ENCODE measurements around the gene TUNAR. TPM values are rescaled to one million over a fixed set of nuclear protein-coding genes. Genes with fewer than 3 reads are reported as not detected.
"Not testable (repeated sequence)": the region's sequence is repeated elsewhere in the genome, so short reads cannot be mapped to it uniquely, and the experiment has no call there.

The TUNAR gene
- total RNA-seq, 1 donor from 2014 or later: not detected

DNA sequence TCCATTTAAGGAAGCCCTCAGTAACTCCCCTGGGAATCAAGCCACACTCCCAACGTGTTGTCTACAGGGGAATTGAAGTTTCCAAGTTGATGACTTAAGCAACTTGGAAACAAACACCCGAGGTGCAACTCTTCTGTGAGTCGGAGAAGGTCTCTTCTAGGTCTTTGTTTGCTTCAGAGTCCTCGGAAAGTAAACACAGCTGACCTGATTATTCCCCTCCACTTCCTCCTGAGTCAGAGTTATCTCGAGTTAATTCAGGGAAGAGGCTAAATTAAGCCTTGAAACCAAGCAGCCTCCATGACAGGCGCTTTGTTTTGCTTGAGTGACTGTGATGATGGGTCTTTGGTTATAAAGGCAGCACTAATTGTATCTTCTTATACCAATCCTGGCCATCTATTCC, 41.8 kb downstream of the TUNAR start:
- peak; percentile 10 for DNase-seq (ENCODE audit: low spot score)

- DNase-seq (ENCODE audit: low spot score): no peak
Measured at GRCh38 chr14:95920769-95921438, 44.3 kb downstream of the TUNAR start.

DNA sequence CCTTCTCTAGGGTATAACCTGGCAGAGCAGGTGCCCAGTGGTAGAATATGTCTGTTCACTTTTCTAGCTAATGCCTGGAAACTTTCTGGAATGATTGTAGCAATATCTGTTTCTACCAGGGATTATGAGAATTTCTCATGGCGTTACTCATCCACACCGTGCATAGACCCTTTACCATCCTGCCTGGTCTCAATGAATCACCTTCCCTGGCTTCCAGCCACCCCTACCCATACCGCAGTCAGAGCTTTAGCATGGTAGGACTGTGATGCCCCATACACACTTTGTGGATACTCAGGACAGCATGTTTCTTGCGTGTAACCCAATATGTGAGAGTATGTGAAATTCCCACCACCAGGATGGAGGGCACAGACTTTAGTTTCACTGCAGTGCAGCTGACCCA, 45.4 kb downstream of the TUNAR start:
- DNase-seq (ENCODE audit: low spot score): no peak

DNA sequence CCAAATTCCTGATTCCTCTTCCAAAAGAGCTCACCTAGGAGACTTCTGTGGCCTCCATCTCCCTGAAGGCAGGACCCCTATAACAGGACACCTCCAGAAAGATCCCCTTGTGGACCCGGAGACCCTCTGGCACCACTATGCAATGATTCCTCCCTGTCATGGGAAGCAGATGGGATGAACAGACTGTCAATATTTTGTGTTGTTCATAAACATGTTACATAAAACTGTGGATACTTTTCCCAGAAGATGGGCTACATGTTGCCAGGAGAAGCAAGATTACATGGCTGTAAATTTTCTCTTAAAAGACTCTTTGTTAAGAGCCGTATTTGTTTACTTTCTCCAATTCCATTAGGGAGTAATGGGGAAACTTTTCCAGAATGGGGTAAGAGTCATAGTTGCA, 52.1 kb downstream of the TUNAR start:
- DNase-seq (ENCODE audit: low spot score): no peak

GRCh38 chr14:95931384-95931783, 54.8 kb downstream of the TUNAR start:
- DNase-seq (ENCODE audit: low spot score): no peak

- peak; percentile 25 for DNase-seq (ENCODE audit: low spot score)
Measured at GRCh38 chr14:95935228-95935822, 58.7 kb downstream of the TUNAR start.

GRCh38 chr14:95936041-95936440, 59.4 kb downstream of the TUNAR start:
- DNase-seq (ENCODE audit: low spot score): no peak

GRCh38 chr14:95939335-95939734, 62.7 kb downstream of the TUNAR start:
- no peak for DNase-seq (ENCODE audit: low spot score)

DNA sequence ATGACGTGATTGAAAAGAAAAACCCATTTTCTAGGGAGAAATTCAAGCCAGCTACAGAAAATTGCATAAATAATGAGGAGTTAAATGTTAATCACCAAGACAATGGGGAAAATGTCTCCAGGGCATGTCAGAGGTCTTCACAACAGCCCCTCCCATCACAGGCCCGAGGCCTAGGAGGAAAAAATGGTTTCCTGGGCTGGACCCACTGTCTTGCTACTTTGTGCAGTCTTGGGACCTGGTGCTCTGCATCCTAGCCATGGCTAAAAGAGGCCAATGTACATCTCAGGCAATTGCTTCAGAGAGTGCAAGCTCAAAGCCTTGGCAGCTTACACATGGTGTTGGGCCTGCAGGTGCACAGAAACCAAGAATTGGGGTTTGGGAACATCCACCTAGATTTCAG, 65.3 kb downstream of the TUNAR start:
- DNase-seq (ENCODE audit: low spot score): no peak

- no peak for DNase-seq (ENCODE audit: low spot score)
Measured at GRCh38 chr14:95943699-95944098, 67.1 kb downstream of the TUNAR start.

GRCh38 chr14:95944462-95944861, 67.8 kb downstream of the TUNAR start:
- DNase-seq (ENCODE audit: low spot score): no peak

DNA sequence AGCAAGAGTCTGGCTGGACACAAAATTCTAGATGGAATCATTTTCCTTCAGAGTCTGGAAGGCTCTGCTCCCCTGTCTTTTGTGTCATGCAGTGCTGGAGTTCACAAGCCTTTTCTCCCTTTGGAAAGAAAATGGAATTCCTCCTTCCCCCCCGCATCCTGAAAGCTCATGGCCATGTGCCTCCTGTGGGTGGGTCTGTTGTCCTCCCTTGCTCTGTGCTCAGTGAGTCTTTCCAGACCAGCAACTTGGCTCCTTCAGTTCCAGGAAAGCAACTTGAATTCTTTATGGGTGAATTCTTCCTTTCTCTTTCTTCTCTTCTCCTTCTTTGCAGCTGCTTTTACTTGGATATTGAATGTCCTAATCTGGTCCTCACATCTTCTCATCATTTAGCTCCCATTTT, 70.2 kb downstream of the TUNAR start:
- peak; percentile 15 for DNase-seq (ENCODE audit: low spot score)

DNA sequence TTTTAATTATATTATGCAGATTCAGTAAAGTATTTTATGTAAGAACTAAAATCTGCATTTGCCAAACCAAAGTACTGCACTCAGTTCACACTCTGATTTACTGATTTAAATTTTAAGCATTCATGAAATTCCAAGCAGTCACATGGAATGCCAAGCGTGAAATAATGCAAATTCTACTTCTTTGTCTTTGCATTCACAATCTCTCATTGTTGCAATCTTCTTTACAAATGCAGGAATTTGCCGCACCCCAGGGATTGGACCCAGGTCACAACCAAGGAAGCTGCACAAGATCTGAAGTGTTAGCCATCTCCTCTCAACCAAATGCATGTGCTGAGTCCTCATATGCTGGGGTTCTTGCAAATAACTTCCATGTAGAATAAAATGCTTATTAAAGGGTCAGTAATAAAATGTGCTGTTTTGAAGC, 71.9 kb downstream of the TUNAR start:
- no peak for DNase-seq (ENCODE audit: low spot score)

- no peak for DNase-seq (ENCODE audit: low spot score)
Measured at GRCh38 chr14:95951359-95951758, 74.7 kb downstream of the TUNAR start.

DNA sequence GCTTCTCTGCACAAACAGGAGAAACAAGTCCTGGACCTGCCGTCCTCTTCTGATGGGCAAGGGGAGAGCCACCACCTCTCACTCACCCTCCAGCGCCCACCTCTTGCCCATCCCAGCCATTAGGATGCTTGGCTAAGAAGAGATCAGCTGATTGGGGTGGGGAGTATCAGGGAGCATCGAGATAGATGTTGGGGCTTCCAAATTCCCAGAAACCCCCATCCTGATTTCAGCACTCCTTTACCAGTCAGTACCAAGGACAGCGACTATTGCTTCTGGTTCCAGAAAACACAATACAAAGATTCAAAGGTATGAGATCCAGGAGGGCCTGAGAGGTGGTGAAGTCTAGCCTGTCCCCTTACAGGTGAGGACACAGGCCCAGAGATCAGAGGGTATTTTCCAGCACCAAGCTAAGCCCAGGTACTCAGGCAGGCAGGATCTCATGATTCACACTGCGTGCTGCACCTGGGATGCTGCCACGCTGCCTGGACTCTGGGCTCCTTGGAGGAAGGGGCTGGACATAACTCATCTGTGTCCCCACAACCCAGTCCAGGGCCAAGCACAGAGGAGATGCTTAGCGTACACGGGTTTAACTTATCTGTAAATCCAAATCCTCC, 76.6 kb downstream of the TUNAR start:
- DNase-seq (ENCODE audit: low spot score): no peak

DNA sequence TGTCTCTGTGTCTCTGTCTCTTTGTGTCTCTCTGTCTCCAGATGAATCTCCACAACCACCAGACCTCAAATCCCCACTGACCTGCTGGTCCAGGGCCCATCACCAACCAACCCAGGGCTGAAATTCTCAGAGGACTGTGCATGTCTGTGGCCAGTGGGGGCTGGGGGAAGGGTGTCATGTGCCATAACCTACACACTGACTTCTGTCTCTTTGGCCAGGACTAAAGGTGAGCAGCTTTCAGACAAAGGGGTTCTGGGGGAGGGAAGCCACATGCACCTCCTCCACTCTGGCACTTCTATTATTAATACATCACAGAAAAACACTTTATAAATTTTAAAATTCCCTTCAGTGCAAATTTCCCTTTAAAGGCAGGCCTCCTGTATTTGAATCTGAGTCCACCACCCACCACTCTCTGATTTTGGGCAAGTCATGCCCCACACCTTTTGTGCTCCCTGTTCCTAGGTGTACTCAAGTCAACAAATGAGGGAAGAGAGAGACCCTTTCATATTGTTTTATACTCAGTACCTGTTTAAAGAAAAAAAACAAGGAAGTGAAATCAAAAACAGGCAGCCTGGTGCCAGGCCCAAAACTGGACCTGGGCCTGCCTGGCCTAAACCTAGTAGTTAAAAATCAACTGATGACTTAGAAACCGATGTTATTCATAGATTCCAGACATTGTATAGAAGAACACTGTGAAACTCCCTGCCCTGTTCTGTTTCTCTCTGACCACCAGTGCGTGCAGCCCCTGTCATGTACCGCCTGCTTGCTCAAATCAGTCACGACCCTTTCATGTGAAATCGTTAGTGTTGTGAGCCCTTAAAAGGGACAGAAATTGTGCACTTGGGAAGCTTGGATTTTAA, 80.2 kb downstream of the TUNAR start:
- DNase-seq (ENCODE audit: low spot score): no peak

GRCh38 chr14:95958105-95958504, 81.5 kb downstream of the TUNAR start:
- DNase-seq (ENCODE audit: low spot score): no peak

- no peak for DNase-seq (ENCODE audit: low spot score)
Measured at GRCh38 chr14:95959317-95959716, 82.7 kb downstream of the TUNAR start.

DNA sequence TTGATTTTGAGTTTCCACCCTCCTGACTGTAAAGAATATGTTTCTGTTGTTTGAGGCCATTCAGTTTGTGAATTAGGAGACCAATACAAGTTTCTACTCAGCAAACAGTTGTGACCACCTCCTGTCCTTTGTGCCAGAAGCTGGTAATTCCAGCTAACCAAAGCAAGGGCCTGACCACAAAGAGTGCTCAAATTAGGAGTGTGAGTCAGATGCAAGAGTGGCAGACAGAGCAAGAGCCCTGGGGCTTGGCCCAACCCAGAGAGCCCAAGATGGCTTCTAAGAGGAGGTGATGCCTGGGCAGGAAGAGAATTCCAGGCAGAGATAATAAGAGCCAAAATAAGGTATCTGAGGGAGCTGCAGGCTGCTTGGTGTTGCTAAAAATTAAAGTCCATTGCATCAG, 84.8 kb downstream of the TUNAR start:
- no peak for DNase-seq (ENCODE audit: low spot score)

DNA sequence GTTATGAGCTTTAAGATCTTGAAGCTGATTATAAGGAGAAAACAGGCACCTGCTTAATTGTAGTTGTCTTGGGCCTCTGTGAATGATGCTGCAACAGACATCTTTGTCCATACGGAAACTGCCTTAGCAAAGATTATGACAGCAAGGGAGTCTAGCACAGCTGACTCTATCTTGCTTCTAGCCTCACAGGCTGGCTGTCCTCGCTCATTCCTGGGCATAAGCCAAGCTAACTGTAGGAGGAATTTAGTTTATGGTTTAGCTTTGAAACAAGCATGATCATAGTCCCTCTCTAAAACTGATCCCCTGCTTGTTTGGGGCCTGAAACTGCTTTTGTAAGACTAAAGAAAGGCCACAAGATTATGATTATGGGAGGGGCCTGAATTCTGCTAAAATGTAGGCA, 88.3 kb downstream of the TUNAR start:
- DNase-seq (ENCODE audit: low spot score): no peak

DNA sequence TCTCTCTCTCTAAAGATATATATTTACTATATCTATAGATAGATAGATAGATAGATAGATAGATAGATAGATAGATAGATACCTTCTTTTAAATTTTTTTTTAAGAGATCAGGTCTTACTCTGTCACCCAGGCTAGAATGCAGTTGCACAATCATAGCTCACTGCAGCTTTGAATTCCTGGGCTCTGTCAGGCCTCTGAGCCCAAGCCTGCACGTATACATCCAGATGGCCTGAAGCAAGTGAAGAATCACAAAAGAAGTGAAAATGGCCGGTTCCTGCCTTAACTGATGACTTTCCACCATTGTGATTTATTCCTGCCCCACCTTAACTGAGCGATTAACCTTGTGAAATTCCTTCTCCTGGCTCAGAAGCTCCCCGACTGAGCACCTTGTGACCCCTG, 91.4 kb downstream of the TUNAR start:
- not testable (repeated sequence) for DNase-seq (ENCODE audit: low spot score)
